ENCODE data around the gene OR10V1.

Gene OR10V1

GRCh38 chr11:59713745-59714144, at the start of gene OR10V1:
Gene OR10V1, minus strand, starts transcription at chr11:59713845. Its CDS starts 0 bp downstream, at chr11:59713845.
- DNase-seq = no peak

GRCh38 chr11:59761993-59762392, 48.3 kb upstream of the OR10V1 start:
- no peak for DNase-seq

GRCh38 chr11:59760771-59761170, 47.1 kb upstream of the OR10V1 start:
- no peak for DNase-seq

- no peak for DNase-seq
Measured at GRCh38 chr11:59759900-59760299, 46.3 kb upstream of the OR10V1 start.

- no peak for DNase-seq
Measured at GRCh38 chr11:59758401-59759037, 44.9 kb upstream of the OR10V1 start.

- no peak for DNase-seq
Measured at GRCh38 chr11:59756845-59757244, 43.2 kb upstream of the OR10V1 start.

- DNase-seq = no peak
Measured at GRCh38 chr11:59756558-59756840, 42.9 kb upstream of the OR10V1 start.

GRCh38 chr11:59755701-59756557, 42.3 kb upstream of the OR10V1 start:
- peak; percentile 69 for DNase-seq

- DNase-seq = peak; percentile 84
Measured at GRCh38 chr11:59754859-59755700, 41.4 kb upstream of the OR10V1 start, which contains the start of gene STX3. Gene STX3, plus strand, starts transcription at chr11:59755376. Its CDS starts 230 bp downstream, at chr11:59755606.

- no peak for DNase-seq
Measured at GRCh38 chr11:59754494-59754858, 40.8 kb upstream of the OR10V1 start.

GRCh38 chr11:59753650-59754493, 40.2 kb upstream of the OR10V1 start:
- DNase-seq = peak; percentile 93

- no peak for DNase-seq
Measured at GRCh38 chr11:59746111-59746510, 32.5 kb upstream of the OR10V1 start.

GRCh38 chr11:59730896-59731565, 17.4 kb upstream of the OR10V1 start:
- DNase-seq = no peak

- DNase-seq = no peak
Measured at GRCh38 chr11:59729834-59730233, 16.2 kb upstream of the OR10V1 start.

GRCh38 chr11:59728913-59729312, 15.3 kb upstream of the OR10V1 start:
- no peak for DNase-seq

GRCh38 chr11:59728154-59728553, 14.5 kb upstream of the OR10V1 start:
- DNase-seq = no peak

- DNase-seq = no peak
Measured at GRCh38 chr11:59727426-59727825, 13.8 kb upstream of the OR10V1 start.

GRCh38 chr11:59724066-59724465, 10.4 kb upstream of the OR10V1 start:
- DNase-seq = no peak

- no peak for DNase-seq
Measured at GRCh38 chr11:59719556-59719955, 5.9 kb upstream of the OR10V1 start.

- DNase-seq = no peak
Measured at GRCh38 chr11:59716051-59716450, 2.4 kb upstream of the OR10V1 start.

GRCh38 chr11:59710136-59710847, 3.4 kb downstream of the OR10V1 start:
- no peak for DNase-seq

All from 8988T (cell line).